PC-3 (cell line): ENCODE measurements around the gene CHURC1. TPM values are rescaled to one million over a fixed set of nuclear protein-coding genes. Genes with fewer than 3 reads are reported as not detected.

Experiments used
- ATAC-seq: fragments of 200-7000 bp; cut with Tn5 transposase; 2 replicates; pipeline ENCODE4 v1.9.1; 2020; ENCODE audit warnings: mild to moderate bottlenecking, moderate library complexity
- BruUV-seq: library from RNA; stranded (reverse); fragments of 400-500 nt; replicated peaks from 2 replicates; lab custom pipeline; 2021; lab: Mats Ljungman, UMichigan
- CTCF ChIA-PET: fragments of 300-600 bp; sonication (Branson Sonifier 250); formaldehyde crosslinking; loops from one replicate; lab custom pipeline; 2022; ENCODE audit warnings: antibody characterized with exemption; lab: Charles Lee
- POLR2A ChIA-PET: fragments of 300-600 bp; sonication (Branson Sonifier 250); formaldehyde crosslinking; loops from one replicate; lab custom pipeline; 2022; ENCODE audit warnings: antibody characterized with exemption; ENCODE audit not compliant: unreplicated experiment; lab: Charles Lee
- DNase-seq: peaks from one replicate; pipeline ENCODE4 v3.0.0-alpha.2; 2015
- H2AFZ ChIP-seq: fragments of 300-600 bp; sonication (generic); 2 replicates; pipeline ENCODE4 v1.6.0; 2016; ENCODE audit warnings: antibody characterized with exemption, low read length
- H3F3A ChIP-seq: fragments of 300-600 bp; sonication (generic); one replicate; pipeline ENCODE4 v1.6.0; 2017; ENCODE audit warnings: antibody characterized with exemption, low read length, control low read depth, mild to moderate bottlenecking; ENCODE audit not compliant: unreplicated experiment
- H3K27ac ChIP-seq: fragments of 300-600 bp; sonication (generic); 2 replicates; pipeline ENCODE4 v1.5.1; 2016; ENCODE audit warnings: mild to moderate bottlenecking, low read length
- H3K27me3 ChIP-seq: fragments of 300-600 bp; sonication (generic); 2 replicates; pipeline ENCODE4 v1.6.1; 2016; ENCODE audit warnings: low read length, mixed read lengths
- H3K36me3 ChIP-seq: fragments of 300-600 bp; sonication (generic); 2 replicates; pipeline ENCODE4 v1.6.1; 2016; ENCODE audit warnings: low read depth, mixed run types, low read length, mixed read lengths
- H3K4me1 ChIP-seq: fragments of 300-600 bp; sonication (generic); 2 replicates; pipeline ENCODE4 v1.5.1; 2016; ENCODE audit warnings: low read length; ENCODE audit not compliant: insufficient read depth
- H3K4me2 ChIP-seq: fragments of 300-600 bp; sonication (generic); 2 replicates; pipeline ENCODE4 v1.6.0; 2016; ENCODE audit warnings: low read length
- H3K4me3 ChIP-seq: fragments of 300-600 bp; sonication (generic); 2 replicates; pipeline ENCODE4 v1.5.1; 2016; ENCODE audit warnings: mild to moderate bottlenecking, low read length, mixed read lengths
- H3K79me2 ChIP-seq: fragments of 300-600 bp; sonication (generic); 2 replicates; pipeline ENCODE4 v1.6.1; 2017; ENCODE audit warnings: low read length, mixed read lengths
- H3K9ac ChIP-seq: fragments of 300-600 bp; sonication (generic); 2 replicates; pipeline ENCODE4 v1.6.0; 2016; ENCODE audit warnings: mild to moderate bottlenecking, low read length
- H3K9me2 ChIP-seq: fragments of 300-600 bp; sonication (generic); replicated peaks from 2 replicates; pipeline ENCODE4 v1.6.1; 2016; ENCODE audit warnings: mixed run types, low read length, mixed read lengths
- H3K9me3 ChIP-seq: fragments of 300-600 bp; sonication (generic); 2 replicates; pipeline ENCODE4 v1.6.1; 2016; ENCODE audit warnings: low read length, mixed read lengths
- H4K20me1 ChIP-seq: fragments of 300-600 bp; sonication (generic); 2 replicates; pipeline ENCODE4 v1.6.1; 2016; ENCODE audit warnings: low read length, mixed read lengths
- CTCF ChIP-seq: fragments of 300-600 bp; sonication (generic); conservative IDR thresholded peaks from 2 replicates; pipeline ENCODE4 v1.5.1; 2017; ENCODE audit warnings: antibody characterized with exemption, low read depth, mild to moderate bottlenecking, low read length
- EZH2 ChIP-seq: fragments of 300-600 bp; sonication (generic); IDR thresholded peaks from one replicate; pipeline ENCODE4 v1.6.1; 2017; ENCODE audit warnings: antibody characterized with exemption, mild to moderate bottlenecking, low read length; ENCODE audit not compliant: unreplicated experiment
- EZH2phosphoT487 ChIP-seq: fragments of 300-600 bp; sonication (generic); IDR thresholded peaks from 2 replicates; pipeline ENCODE4 v1.6.1; 2018; ENCODE audit warnings: mild to moderate bottlenecking, antibody characterized with exemption, low read length, borderline replicate concordance
- intact Hi-C: fragments of 100-400 bp; cut with micrococcal nuclease; formaldehyde crosslinking; loops from 2 replicates; pipeline ENCODE4 v1.9.0; 2023
- total RNA-seq: library from RNA; depleted of rRNA; stranded (reverse); fragments of >200 nt; gene quantifications from 2 replicates; pipeline ENCODE4 v1.2.3, GENCODE V29; 2014

CHURC1 gene
- total RNA-seq, 1 experiment from 2014 or later = 50.3 TPM

GRCh38 chr14:64899958-64900357, 14.3 kb upstream of the CHURC1 start:
- no peak overlapping the region for H3K4me2 ChIP-seq
- DNase-seq = no peak
- H3K27me3 ChIP-seq = 0 out of 2 replicates have a peak, but pooled peaks cover 11% of the 10 kb centered on the region
- ChIA-PET CTCF (no interaction called here), POLR2A (interaction anchor here (0.5 to 0.6 kb wide), 4 partner anchors 67 to 462 kb away, joined by 3 to 5 read pairs (median 3); no protein-coding TSS in a partner anchor)
- H3K4me1 ChIP-seq = no peaks in the 10 kb centered on the region
- no peaks in the 10 kb centered on the region for H4K20me1 ChIP-seq
- no TSS peak for BruUV-seq
- no peak for ATAC-seq
- H3K9ac ChIP-seq = no peak overlapping the region
- H3K9me3 ChIP-seq = no peaks in the 10 kb centered on the region
- no peaks in the 10 kb centered on the region for H3K79me2 ChIP-seq
- TF ChIP-seq EZH2phosphoT487 (no peak), CTCF (no peak), EZH2 (no peak)
- intact Hi-C loops = loop anchor here (10.0 kb wide), 1 partner anchor 555 kb away; no protein-coding TSS in a partner anchor
- H3K36me3 ChIP-seq = no peaks in the 10 kb centered on the region
- H3F3A ChIP-seq = no peaks in the 10 kb centered on the region
- H3K4me3 ChIP-seq = no peak overlapping the region
- no peak overlapping the region for H2AFZ ChIP-seq
- H3K9me2 ChIP-seq = no peaks in the 10 kb centered on the region
- H3K27ac ChIP-seq = no peak overlapping the region

GRCh38 chr14:64906022-64906421, 8.2 kb upstream of the CHURC1 start:
- no peaks in the 10 kb centered on the region for H3F3A ChIP-seq
- no peaks in the 10 kb centered on the region for H3K36me3 ChIP-seq
- no peaks in the 10 kb centered on the region for H3K9me2 ChIP-seq
- intact Hi-C loops = no loop called here
- H3K27ac ChIP-seq = no peak overlapping the region
- no peak for ATAC-seq
- H3K4me1 ChIP-seq = no peaks in the 10 kb centered on the region
- DNase-seq = no peak
- H4K20me1 ChIP-seq = no peaks in the 10 kb centered on the region
- ChIA-PET POLR2A (no interaction called here), CTCF (interaction anchor here (0.6 kb wide), 1 partner anchor 20 kb away, joined by 3 read pairs; no protein-coding TSS in a partner anchor)
- no peaks in the 10 kb centered on the region for H3K27me3 ChIP-seq
- no peak overlapping the region for H2AFZ ChIP-seq
- H3K9ac ChIP-seq = no peak overlapping the region
- no TSS peak for BruUV-seq
- no peak for TF ChIP-seq EZH2
- no peak for TF ChIP-seq EZH2phosphoT487
- no peak for TF ChIP-seq CTCF
- no peak overlapping the region for H3K4me3 ChIP-seq
- no peaks in the 10 kb centered on the region for H3K79me2 ChIP-seq
- H3K9me3 ChIP-seq = no peaks in the 10 kb centered on the region
- H3K4me2 ChIP-seq = no peak overlapping the region

- Histone ChIP-seq H3K4me1 (peaks cover 14% of the 10 kb centered on the region), H3K4me3 (no peak overlapping the region), H3K4me2 (peak overlapping the region; percentile 33), H3K79me2 (peaks cover 17% of the 10 kb centered on the region), H3K36me3 (no peaks in the 10 kb centered on the region), H3F3A (no peaks in the 10 kb centered on the region), H3K27ac (no peak overlapping the region), H3K9me3 (no peaks in the 10 kb centered on the region), H2AFZ (peak overlapping the region; percentile 56), H3K27me3 (no peaks in the 10 kb centered on the region), H4K20me1 (0 out of 2 replicates have a peak, but pooled peaks cover 2% of the 10 kb centered on the region), H3K9me2 (no peaks in the 10 kb centered on the region), H3K9ac (no peak overlapping the region)
- no peak for TF ChIP-seq EZH2
- TF ChIP-seq EZH2phosphoT487 = no peak
- TF ChIP-seq CTCF = peak; percentile 79
- DNase-seq (peak; percentile 60), ATAC-seq (peak; percentile 10; the same call in 1 of the 2 replicates)
- CTCF ChIA-PET = interaction anchor here (0.6 to 1.6 kb wide), 18 partner anchors 9 to 433 kb away, joined by 3 to 18 read pairs (median 4); no protein-coding TSS in a partner anchor
- intact Hi-C loops = loop anchor here (5.0 kb wide), 1 partner anchor 104 kb away; no protein-coding TSS in a partner anchor
- no TSS peak for BruUV-seq
- POLR2A ChIA-PET = interaction anchor here (0.7 kb wide), 2 partner anchors 244 to 251 kb away, joined by 7 to 9 read pairs; no protein-coding TSS in a partner anchor
Observed at GRCh38 chr14:64910847-64911495, 3.3 kb upstream of the CHURC1 start.
